K562 (cell line): Measurements from ENCODE around the gene PLK4. TPM values are rescaled to one million over a fixed set of nuclear protein-coding genes. Genes with fewer than 3 reads are reported as not detected.
A peak's percentile ranks its signal among the peaks of the same experiment; 100 is the strongest.

ENCODE experiments used
- CCNT2 ChIP-seq: IDR thresholded peaks from 2 replicates; pipeline ENCODE4 v1.6.1; 2011; ENCODE audit warnings: borderline replicate concordance, low read depth, mild to moderate bottlenecking, moderate library complexity, mixed read lengths, low read length; ENCODE audit not compliant: insufficient read length; ENCODE audit errors: extremely low read depth
- FOS ChIP-seq: IDR thresholded peaks from 3 replicates; pipeline ENCODE4 v1.6.1; 2011; ENCODE audit not compliant: insufficient read length; ENCODE audit errors: extremely low read depth
- FUS ChIP-seq: fragments of 200-400 bp; formaldehyde crosslinking; optimal IDR thresholded peaks from 2 replicates; pipeline ENCODE3; 2017; ENCODE audit warnings: low read depth, low read length
- NFRKB ChIP-seq: fragments of 450-650 bp; IDR thresholded peaks from 2 replicates; pipeline ENCODE4 v1.6.1; 2016; ENCODE audit warnings: low read depth
- PCBP2 ChIP-seq: fragments of 200-400 bp; formaldehyde crosslinking; IDR thresholded peaks from 2 replicates; pipeline ENCODE4 v1.6.1; 2018; ENCODE audit warnings: low read length, low read depth, mild to moderate bottlenecking, moderate library complexity; ENCODE audit not compliant: poor library complexity, severe bottlenecking
- POU5F1 ChIP-seq: fragments of 150-350 bp; IDR thresholded peaks from 2 replicates; pipeline ENCODE4 v1.6.1; 2014; ENCODE audit warnings: borderline replicate concordance, low read length, low read depth, mild to moderate bottlenecking; ENCODE audit not compliant: partially characterized antibody
- RBFOX2 ChIP-seq: fragments of 200-400 bp; formaldehyde crosslinking; IDR thresholded peaks from 2 replicates; pipeline ENCODE4 v1.6.1; 2017; ENCODE audit warnings: low read depth, mild to moderate bottlenecking, low read length, moderate library complexity
- SMARCB1 ChIP-seq: IDR thresholded peaks from 2 replicates; pipeline ENCODE4 v1.6.1; 2011; ENCODE audit warnings: improper control_type of control experiment, low read depth; ENCODE audit not compliant: insufficient read length
- ZNF175 ChIP-seq: fragments of 200-800 bp; sonication (Bioruptor generic); IDR thresholded peaks from 2 replicates; pipeline ENCODE4 v1.6.1; 2016; ENCODE audit warnings: low read depth, mild to moderate bottlenecking, missing genetic modification characterization, missing compliant biosample characterization
- ZNF184 ChIP-seq: sonication (generic); formaldehyde crosslinking; IDR thresholded peaks from 2 replicates; pipeline ENCODE4 v1.5.0; 2020; ENCODE audit warnings: missing genetic modification reagents
- polyA plus RNA-seq, 8 experiments: library from polyadenylated mRNA; depleted of rRNA in 4 of 8; stranded (reverse) in 5 of 8; unstranded in 3 of 8; fragments of >200 nt; fragmentation: Nextera tagmentation in 2 of 8; fragmentation: Illumina TruSeq in 1 of 8; extraction: Ambion mirVana in 2 of 8; extraction: Trizol in 1 of 8; gene quantifications; 2 replicates each; pipeline versions ENCODE4 v1.2.1 to v1.2.3, GENCODE V29; 2011 to 2014; ENCODE audit warnings: inconsistent platforms in 1 of 8, missing spikeins in 1 of 8
- total RNA-seq, 7 experiments: library from RNA; depleted of rRNA in 6 of 7; stranded (reverse); fragments of >200 nt in 6 of 7; fragmentation: Illumina TruSeq in 2 of 7; extraction: Trizol in 2 of 7; gene quantifications; 2 replicates each; pipeline versions ENCODE4 v1.2.1 to v1.2.3, GENCODE V29; 2011 to 2021; ENCODE audit warnings: low replicate concordance in 1 of 7
- TF ChIP-seq, protein P1 (sequence below): fragments of 450-650 bp; IDR thresholded peaks from 2 replicates; pipeline ENCODE4 v1.6.1; 2018; ENCODE audit not compliant: partially characterized antibody
- TF ChIP-seq, protein P2 (sequence below): fragments of 250-450 bp; sonication (Bioruptor Pico); IDR thresholded peaks from 2 replicates; pipeline ENCODE4 v1.9.0; 2021; ENCODE audit warnings: mild to moderate bottlenecking
- TF ChIP-seq, protein P3 (sequence below), 2 experiments: fragments of 450-650 bp; IDR thresholded peaks; 2 replicates each; pipeline ENCODE4 v1.6.1; 2018; ENCODE audit warnings: mild to moderate bottlenecking in 2 of 2, low read depth in 1 of 2; ENCODE audit not compliant: partially characterized antibody in 2 of 2
- TF ChIP-seq, protein P4 (sequence below): fragments of 250-450 bp; sonication (Bioruptor Pico); IDR thresholded peaks from 2 replicates; pipeline ENCODE4 v1.5.1; 2021; ENCODE audit warnings: mild to moderate bottlenecking
- TF ChIP-seq, protein P5 (sequence below): sonication (generic); formaldehyde crosslinking; IDR thresholded peaks from 2 replicates; pipeline ENCODE4 v1.8.1; 2022; ENCODE audit warnings: missing genetic modification reagents

PLK4 gene
- total and polyA plus RNA-seq, 9 of the 15 experiments (the other 6 are each of a cell fraction or from before 2014, with no cell fraction given), result 16.2 to 95.3 (median 54.3) TPM

DNA sequence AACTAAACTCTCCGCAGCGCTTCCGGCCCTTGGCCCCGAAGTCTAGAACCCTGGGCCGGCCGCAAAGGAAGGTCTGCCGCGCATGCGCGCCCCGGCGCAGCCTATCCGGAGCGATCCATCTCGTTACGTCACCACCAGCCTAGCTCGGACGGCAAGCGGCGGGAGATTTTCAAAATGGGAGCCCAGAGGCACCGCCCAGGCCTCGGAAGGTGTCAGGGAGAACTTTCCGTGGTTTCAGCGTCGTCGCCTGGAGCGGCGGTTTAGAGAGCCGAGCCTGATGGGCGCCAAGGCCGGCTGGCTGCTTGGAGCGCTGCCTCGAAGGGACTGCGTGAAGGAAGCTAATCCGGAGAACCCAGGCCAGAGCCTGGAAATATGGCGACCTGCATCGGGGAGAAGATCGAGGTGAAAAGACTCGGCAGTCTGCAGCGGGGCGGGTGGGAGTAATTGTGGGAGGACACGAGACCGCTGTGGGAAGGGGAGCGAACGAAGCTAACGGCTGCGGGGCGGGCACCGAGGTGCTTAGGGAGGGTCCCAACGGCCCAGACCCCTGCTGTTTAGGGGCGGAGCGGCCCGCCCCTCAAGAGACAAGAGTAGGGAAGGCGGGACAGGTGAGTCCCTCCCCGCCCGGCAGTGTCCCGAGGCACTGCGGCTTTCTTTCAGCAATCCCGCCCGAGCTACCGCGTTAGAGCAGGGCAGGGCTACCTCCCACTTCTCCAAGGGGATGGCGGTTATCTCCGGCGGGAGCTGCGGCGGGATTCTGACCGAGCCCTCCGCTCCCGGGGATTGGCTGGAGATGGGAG, at the start of gene PLK4 (continued):
- TF ChIP-seq, protein P1, sequence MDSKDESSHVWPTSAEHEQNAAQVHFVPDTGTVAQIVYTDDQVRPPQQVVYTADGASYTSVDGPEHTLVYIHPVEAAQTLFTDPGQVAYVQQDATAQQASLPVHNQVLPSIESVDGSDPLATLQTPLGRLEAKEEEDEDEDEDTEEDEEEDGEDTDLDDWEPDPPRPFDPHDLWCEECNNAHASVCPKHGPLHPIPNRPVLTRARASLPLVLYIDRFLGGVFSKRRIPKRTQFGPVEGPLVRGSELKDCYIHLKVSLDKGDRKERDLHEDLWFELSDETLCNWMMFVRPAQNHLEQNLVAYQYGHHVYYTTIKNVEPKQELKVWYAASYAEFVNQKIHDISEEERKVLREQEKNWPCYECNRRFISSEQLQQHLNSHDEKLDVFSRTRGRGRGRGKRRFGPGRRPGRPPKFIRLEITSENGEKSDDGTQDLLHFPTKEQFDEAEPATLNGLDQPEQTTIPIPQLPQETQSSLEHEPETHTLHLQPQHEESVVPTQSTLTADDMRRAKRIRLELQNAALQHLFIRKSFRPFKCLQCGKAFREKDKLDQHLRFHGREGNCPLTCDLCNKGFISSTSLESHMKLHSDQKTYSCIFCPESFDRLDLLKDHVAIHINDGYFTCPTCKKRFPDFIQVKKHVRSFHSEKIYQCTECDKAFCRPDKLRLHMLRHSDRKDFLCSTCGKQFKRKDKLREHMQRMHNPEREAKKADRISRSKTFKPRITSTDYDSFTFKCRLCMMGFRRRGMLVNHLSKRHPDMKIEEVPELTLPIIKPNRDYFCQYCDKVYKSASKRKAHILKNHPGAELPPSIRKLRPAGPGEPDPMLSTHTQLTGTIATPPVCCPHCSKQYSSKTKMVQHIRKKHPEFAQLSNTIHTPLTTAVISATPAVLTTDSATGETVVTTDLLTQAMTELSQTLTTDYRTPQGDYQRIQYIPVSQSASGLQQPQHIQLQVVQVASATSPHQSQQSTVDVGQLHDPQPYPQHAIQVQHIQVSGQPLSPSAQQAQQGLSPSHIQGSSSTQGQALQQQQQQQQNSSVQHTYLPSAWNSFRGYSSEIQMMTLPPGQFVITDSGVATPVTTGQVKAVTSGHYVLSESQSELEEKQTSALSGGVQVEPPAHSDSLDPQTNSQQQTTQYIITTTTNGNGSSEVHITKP, result no peak
- TF ChIP-seq, protein P2, sequence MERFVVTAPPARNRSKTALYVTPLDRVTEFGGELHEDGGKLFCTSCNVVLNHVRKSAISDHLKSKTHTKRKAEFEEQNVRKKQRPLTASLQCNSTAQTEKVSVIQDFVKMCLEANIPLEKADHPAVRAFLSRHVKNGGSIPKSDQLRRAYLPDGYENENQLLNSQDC (CRISPR knock-in tag), result no peak
- TF ChIP-seq, protein P3, sequence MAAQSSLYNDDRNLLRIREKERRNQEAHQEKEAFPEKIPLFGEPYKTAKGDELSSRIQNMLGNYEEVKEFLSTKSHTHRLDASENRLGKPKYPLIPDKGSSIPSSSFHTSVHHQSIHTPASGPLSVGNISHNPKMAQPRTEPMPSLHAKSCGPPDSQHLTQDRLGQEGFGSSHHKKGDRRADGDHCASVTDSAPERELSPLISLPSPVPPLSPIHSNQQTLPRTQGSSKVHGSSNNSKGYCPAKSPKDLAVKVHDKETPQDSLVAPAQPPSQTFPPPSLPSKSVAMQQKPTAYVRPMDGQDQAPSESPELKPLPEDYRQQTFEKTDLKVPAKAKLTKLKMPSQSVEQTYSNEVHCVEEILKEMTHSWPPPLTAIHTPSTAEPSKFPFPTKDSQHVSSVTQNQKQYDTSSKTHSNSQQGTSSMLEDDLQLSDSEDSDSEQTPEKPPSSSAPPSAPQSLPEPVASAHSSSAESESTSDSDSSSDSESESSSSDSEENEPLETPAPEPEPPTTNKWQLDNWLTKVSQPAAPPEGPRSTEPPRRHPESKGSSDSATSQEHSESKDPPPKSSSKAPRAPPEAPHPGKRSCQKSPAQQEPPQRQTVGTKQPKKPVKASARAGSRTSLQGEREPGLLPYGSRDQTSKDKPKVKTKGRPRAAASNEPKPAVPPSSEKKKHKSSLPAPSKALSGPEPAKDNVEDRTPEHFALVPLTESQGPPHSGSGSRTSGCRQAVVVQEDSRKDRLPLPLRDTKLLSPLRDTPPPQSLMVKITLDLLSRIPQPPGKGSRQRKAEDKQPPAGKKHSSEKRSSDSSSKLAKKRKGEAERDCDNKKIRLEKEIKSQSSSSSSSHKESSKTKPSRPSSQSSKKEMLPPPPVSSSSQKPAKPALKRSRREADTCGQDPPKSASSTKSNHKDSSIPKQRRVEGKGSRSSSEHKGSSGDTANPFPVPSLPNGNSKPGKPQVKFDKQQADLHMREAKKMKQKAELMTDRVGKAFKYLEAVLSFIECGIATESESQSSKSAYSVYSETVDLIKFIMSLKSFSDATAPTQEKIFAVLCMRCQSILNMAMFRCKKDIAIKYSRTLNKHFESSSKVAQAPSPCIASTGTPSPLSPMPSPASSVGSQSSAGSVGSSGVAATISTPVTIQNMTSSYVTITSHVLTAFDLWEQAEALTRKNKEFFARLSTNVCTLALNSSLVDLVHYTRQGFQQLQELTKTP (IDR thresholded peaks at IDR 0.05; ENCODE audit: low read depth in 1 of 2, partially characterized antibody in 2 of 2), result no peak
- TF ChIP-seq SMARCB1 (no peak), RBFOX2 (peak; percentile 99), FUS (no peak), FOS (no peak), NFRKB (peak; percentile 98), ZNF175 (peak; percentile 49; the same call in 1 of the 2 replicates), PCBP2 (no peak), ZNF184 (no peak), POU5F1 (no peak), CCNT2 (no peak)
- TF ChIP-seq, protein P4, sequence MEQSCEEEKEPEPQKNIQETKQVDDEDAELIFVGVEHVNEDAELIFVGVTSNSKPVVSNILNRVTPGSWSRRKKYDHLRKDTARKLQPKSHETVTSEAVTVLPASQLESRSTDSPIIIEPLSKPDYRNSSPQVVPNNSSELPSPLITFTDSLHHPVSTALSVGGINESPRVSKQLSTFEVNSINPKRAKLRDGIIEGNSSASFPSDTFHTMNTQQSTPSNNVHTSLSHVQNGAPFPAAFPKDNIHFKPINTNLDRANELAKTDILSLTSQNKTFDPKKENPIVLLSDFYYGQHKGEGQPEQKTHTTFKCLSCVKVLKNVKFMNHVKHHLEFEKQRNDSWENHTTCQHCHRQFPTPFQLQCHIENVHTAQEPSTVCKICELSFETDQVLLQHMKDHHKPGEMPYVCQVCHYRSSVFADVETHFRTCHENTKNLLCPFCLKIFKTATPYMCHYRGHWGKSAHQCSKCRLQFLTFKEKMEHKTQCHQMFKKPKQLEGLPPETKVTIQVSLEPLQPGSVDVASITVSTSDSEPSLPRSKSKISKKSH (CRISPR knock-in tag), result no peak
- TF ChIP-seq, protein P5, sequence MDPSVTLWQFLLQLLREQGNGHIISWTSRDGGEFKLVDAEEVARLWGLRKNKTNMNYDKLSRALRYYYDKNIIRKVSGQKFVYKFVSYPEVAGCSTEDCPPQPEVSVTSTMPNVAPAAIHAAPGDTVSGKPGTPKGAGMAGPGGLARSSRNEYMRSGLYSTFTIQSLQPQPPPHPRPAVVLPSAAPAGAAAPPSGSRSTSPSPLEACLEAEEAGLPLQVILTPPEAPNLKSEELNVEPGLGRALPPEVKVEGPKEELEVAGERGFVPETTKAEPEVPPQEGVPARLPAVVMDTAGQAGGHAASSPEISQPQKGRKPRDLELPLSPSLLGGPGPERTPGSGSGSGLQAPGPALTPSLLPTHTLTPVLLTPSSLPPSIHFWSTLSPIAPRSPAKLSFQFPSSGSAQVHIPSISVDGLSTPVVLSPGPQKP (CRISPR knock-in tag), result no peak
